C4-2B (cell line): ENCODE data around the gene SPSB4.

Experiments used
- H3K27ac ChIP-seq: fragments of 450-650 bp; 2 replicates; pipeline ENCODE4 v1.5.1; 2017
- CTCF ChIP-seq: fragments of 450-650 bp; conservative IDR thresholded peaks from 2 replicates; pipeline ENCODE4 v1.5.1; 2017; ENCODE audit warnings: mild to moderate bottlenecking
- ZFX ChIP-seq: fragments of 450-650 bp; IDR thresholded peaks from 2 replicates; pipeline ENCODE4 v1.6.1; 2017

SPSB4 gene

GRCh38 chr3:141077631-141078030, 26.5 kb downstream of the SPSB4 start:
- TF ChIP-seq ZFX (no peak), CTCF (no peak)
- H3K27ac ChIP-seq, result no peak overlapping the region

- H3K27ac ChIP-seq, result no peak overlapping the region
- TF ChIP-seq CTCF (no peak), ZFX (no peak)
Observed at GRCh38 chr3:141078200-141078599, 27.1 kb downstream of the SPSB4 start.

- H3K27ac ChIP-seq, result no peak overlapping the region
- TF ChIP-seq ZFX, result no peak
- no peak for TF ChIP-seq CTCF
Observed at GRCh38 chr3:141080431-141080830, 29.3 kb downstream of the SPSB4 start.

GRCh38 chr3:141081141-141081795, 30.1 kb downstream of the SPSB4 start:
- H3K27ac ChIP-seq, result no peak overlapping the region
- no peak for TF ChIP-seq CTCF
- no peak for TF ChIP-seq ZFX

GRCh38 chr3:141082064-141082463, 30.9 kb downstream of the SPSB4 start:
- no peak overlapping the region for H3K27ac ChIP-seq
- TF ChIP-seq CTCF (no peak), ZFX (no peak)

- no peak overlapping the region for H3K27ac ChIP-seq
- no peak for TF ChIP-seq CTCF
- TF ChIP-seq ZFX, result no peak
Observed at GRCh38 chr3:141083226-141083625, 32.1 kb downstream of the SPSB4 start.

GRCh38 chr3:141083836-141084649, 32.9 kb downstream of the SPSB4 start:
- TF ChIP-seq ZFX (no peak), CTCF (no peak)

More at GRCh38 chr3:141083836-141084649, 32.9 kb downstream of the SPSB4 start:
- no peak overlapping the region for H3K27ac ChIP-seq
